ENCODE measurements around the gene EFNA4. TPM values are rescaled to one million over a fixed set of nuclear protein-coding genes. Genes with fewer than 3 reads are reported as not detected.

Gene EFNA4
- polyA plus RNA-seq, 1 donor = 20.2 TPM

GRCh38 chr1:155086128-155086741 lies 22.7 kb downstream of the EFNA4 start:
- DNase-seq = no peak

- DNase-seq = no peak
These were observed 23.5 kb downstream of the EFNA4 start for GRCh38 chr1:155086856-155087535.

GRCh38 chr1:155091071-155092051 lies 27.8 kb downstream of the EFNA4 start:
- no peak for DNase-seq

GRCh38 chr1:155092131-155092530 lies 28.6 kb downstream of the EFNA4 start:
- no peak for DNase-seq

GRCh38 chr1:155092641-155093040 lies 29.1 kb downstream of the EFNA4 start:
- no peak for DNase-seq

- DNase-seq = no peak
These were observed 30.5 kb downstream of the EFNA4 start for GRCh38 chr1:155093911-155094621.

GRCh38 chr1:155094622-155094948 lies 31.0 kb downstream of the EFNA4 start:
- no peak for DNase-seq

- no peak for DNase-seq
These were observed 35.8 kb downstream of the EFNA4 start for GRCh38 chr1:155099331-155099730.

GRCh38 chr1:155103325-155103724 lies 39.8 kb downstream of the EFNA4 start:
- no peak for DNase-seq

GRCh38 chr1:155104605-155105534 lies 41.3 kb downstream of the EFNA4 start:
- DNase-seq = no peak

- DNase-seq = no peak
These were observed 42.1 kb downstream of the EFNA4 start for GRCh38 chr1:155105604-155106011.

- DNase-seq = no peak
These were observed 43.3 kb downstream of the EFNA4 start for GRCh38 chr1:155106862-155107261.

GRCh38 chr1:155107309-155108264 lies 44.0 kb downstream of the EFNA4 start:
- no peak for DNase-seq

GRCh38 chr1:155108296-155108695 lies 44.8 kb downstream of the EFNA4 start:
- DNase-seq = no peak

- DNase-seq = no peak
These were observed 46.8 kb downstream of the EFNA4 start for GRCh38 chr1:155110381-155110780.

GRCh38 chr1:155110826-155111225 lies 47.3 kb downstream of the EFNA4 start:
- no peak for DNase-seq

GRCh38 chr1:155113450-155113980 lies 50.0 kb downstream of the EFNA4 start:
- DNase-seq = no peak

- DNase-seq = no peak
These were observed 52.7 kb downstream of the EFNA4 start for GRCh38 chr1:155116113-155116764.

- no peak for DNase-seq
These were observed 54.1 kb downstream of the EFNA4 start for GRCh38 chr1:155117610-155118009.

All from left kidney (tissue), 2 donors.